IPS-20b (cell line): ENCODE data around the gene TTLL6.

Experiments
- H3K27ac ChIP-seq: one replicate; pipeline ENCODE4 v1.5.1; 2013; ENCODE audit warnings: low read length
- H3K27me3 ChIP-seq: 2 replicates; pipeline ENCODE4 v1.6.1; 2013; ENCODE audit warnings: mild to moderate bottlenecking, low read length, inconsistent platforms; ENCODE audit not compliant: insufficient read depth
- H3K36me3 ChIP-seq: 2 replicates; pipeline ENCODE4 v1.6.1; 2013; ENCODE audit warnings: low read depth, mild to moderate bottlenecking, inconsistent platforms, low read length, moderate library complexity; ENCODE audit not compliant: insufficient read depth
- H3K4me1 ChIP-seq: 2 replicates; pipeline ENCODE4 v1.6.1; 2013; ENCODE audit warnings: mild to moderate bottlenecking, control low read depth, inconsistent platforms, low read length, moderate library complexity; ENCODE audit not compliant: insufficient read depth
- H3K4me3 ChIP-seq: 2 replicates; pipeline ENCODE4 v1.5.1; 2013; ENCODE audit warnings: mild to moderate bottlenecking, low read length, inconsistent platforms
- H3K9ac ChIP-seq: 2 replicates; pipeline ENCODE4 v1.6.1; 2013; ENCODE audit warnings: low read depth, mild to moderate bottlenecking, inconsistent platforms, low read length, moderate library complexity
- H3K9me3 ChIP-seq: 2 replicates; pipeline ENCODE4 v1.6.1; 2013; ENCODE audit warnings: mild to moderate bottlenecking, low read depth, low read length, inconsistent platforms; ENCODE audit not compliant: insufficient read depth

TTLL6 gene

DNA sequence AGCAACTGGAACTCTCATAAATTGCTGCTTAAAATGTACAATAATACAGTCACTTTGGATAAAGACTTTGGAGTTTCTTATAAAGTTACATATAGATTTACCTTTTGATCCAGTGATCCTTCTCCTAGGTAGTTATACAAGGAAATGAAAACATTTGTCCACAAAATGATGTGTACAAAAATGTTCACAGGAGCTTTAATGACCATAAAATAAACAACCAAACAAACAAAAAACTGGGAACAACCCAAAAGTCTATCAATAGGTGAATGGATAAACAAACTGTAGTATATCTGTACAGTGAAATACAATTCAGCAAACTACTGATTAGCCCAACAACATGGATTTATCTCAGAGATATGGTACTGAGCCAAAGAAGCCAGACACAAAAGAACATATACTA lies 37.6 kb downstream of the TTLL6 start:
- no peaks in the 10 kb centered on the region for H3K9me3 ChIP-seq
- H3K4me3 ChIP-seq: no peak overlapping the region
- no peaks in the 10 kb centered on the region for H3K27me3 ChIP-seq
- H3K36me3 ChIP-seq: no peaks in the 10 kb centered on the region
- H3K4me1 ChIP-seq: no peaks in the 10 kb centered on the region
- no peak overlapping the region for H3K9ac ChIP-seq
- no peak overlapping the region for H3K27ac ChIP-seq

DNA sequence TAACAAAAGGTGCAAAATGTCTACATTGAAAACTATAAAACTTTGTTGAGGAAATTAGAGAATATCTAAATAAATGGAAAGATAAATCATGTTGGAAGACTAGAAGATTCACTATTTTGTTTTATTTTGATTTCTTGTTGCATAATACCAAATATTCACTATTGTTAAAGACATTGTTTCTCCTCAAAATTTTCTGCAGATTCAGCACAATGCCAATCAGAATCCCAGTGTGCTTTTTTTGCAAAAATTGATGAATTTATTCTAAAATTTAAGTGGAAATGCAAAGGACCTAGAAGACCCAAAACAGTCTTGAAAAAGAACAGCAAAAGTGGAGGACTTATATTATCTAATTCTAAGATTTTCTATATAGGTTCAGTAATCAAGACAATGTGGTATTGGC lies 40.4 kb downstream of the TTLL6 start:
- Histone ChIP-seq H3K27me3 (no peaks in the 10 kb centered on the region), H3K36me3 (no peaks in the 10 kb centered on the region), H3K27ac (no peak overlapping the region), H3K9ac (no peak overlapping the region), H3K4me3 (no peak overlapping the region), H3K9me3 (no peaks in the 10 kb centered on the region), H3K4me1 (no peaks in the 10 kb centered on the region)

DNA sequence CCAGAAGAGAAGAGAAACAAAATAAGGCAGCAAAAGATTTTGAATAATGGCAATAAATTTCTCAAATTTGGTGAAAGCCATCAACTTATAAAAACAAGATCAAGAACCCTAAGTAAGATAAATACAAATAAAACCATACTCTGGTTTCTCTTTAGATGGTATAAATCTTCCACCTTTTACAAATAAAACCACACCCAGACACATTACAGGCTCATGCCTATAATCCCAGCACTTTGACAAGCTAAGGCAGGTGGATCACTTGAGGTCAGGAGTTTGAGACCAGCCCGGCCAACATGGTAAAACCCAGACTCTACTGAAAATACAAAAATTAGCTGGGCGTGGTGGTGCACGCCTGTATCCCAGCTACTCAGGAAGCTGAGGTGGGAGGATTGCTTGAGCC lies 43.8 kb downstream of the TTLL6 start:
- Histone ChIP-seq H3K4me3 (no peak overlapping the region), H3K27me3 (0 out of 2 replicates have a peak, but pooled peaks cover 9% of the 10 kb centered on the region), H3K27ac (no peak overlapping the region), H3K9me3 (no peaks in the 10 kb centered on the region), H3K36me3 (no peaks in the 10 kb centered on the region), H3K9ac (no peak overlapping the region), H3K4me1 (no peaks in the 10 kb centered on the region)

DNA sequence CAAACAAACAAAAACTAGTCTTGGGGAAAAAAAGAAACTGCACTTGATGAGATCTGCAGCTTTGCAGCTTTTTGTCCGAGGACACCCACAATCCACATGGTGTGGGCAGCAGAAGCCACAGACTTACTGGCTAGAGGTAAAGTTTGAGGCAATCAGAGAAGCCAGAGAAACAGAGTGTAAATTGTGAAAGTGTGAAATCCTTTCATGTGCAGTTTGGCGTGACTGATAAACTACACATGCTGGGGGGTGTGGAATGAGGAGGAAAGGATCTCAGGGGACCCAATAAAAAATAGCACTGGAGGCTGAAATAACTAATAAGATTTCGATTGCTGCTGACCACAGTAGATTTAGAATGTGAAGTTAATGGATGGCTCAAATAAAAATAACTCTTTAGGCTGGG lies 46.1 kb downstream of the TTLL6 start:
- Histone ChIP-seq H3K27ac (no peak overlapping the region), H3K9ac (no peak overlapping the region), H3K4me3 (no peak overlapping the region), H3K9me3 (no peaks in the 10 kb centered on the region), H3K4me1 (no peaks in the 10 kb centered on the region), H3K36me3 (no peaks in the 10 kb centered on the region), H3K27me3 (peaks cover 18% of the 10 kb centered on the region; the same call in 1 of the 2 replicates)

DNA sequence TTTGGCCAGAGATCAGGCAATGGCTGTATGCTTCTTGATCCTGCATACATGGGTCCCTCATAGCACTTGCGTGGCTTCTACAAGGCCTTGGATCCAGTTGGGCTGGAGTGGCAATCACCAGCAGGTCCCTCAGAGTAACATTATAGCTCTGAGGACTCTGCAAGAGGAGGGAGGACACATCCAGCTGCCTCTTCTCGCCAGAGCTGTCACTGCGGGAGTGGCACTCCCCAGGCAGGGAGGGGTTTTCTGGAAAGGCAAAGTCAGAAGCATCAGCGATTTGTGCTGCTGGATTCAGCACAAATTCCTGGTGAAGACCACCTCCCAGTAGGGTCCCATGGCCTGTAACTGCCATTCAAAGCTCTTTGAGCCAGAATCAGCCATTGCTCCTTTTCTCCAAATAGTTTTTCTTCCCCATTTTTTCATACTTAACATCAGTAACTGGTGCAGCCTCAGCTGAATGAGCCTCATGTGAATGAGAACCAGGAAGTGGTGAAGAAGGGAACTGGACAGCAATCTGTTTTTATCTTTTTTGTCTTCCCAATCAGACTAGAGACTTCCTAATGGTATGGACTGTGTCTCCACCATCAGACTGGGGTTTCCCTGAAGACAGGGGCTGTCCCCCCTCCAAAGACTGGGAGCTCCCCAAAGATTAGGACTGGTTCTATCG lies 47.9 kb downstream of the TTLL6 start:
- Histone ChIP-seq H3K9me3 (no peaks in the 10 kb centered on the region), H3K4me1 (no peaks in the 10 kb centered on the region), H3K9ac (no peak overlapping the region), H3K4me3 (no peak overlapping the region), H3K27me3 (peaks cover 35% of the 10 kb centered on the region), H3K27ac (no peak overlapping the region), H3K36me3 (no peaks in the 10 kb centered on the region)

DNA sequence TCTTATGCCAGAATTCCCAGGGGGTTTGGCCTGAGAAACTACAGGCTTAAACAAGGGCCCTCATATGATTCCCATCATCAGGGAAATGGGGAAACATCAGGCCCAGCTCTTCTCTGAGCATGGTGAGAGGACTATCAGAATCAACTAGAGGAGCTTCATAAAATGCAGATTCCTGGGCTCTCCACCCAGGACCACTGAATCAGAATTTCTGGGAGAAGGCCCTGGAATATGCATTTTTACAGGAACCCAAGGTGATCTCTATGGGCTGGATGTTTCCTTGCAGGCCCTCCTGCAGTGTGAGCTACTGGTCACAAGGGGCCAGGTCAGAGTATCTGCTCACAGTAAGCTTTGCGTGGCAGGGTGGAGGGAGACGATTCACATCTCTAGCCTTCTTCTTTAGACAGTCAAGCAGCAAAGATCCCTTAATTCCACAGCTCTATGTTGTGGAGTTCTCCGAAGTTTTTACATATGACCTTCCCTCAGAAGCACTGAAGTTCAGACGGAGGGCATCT lies 49.7 kb downstream of the TTLL6 start:
- H3K27me3 ChIP-seq: peaks cover 52% of the 10 kb centered on the region
- no peak overlapping the region for H3K9ac ChIP-seq
- H3K9me3 ChIP-seq: no peaks in the 10 kb centered on the region
- no peaks in the 10 kb centered on the region for H3K36me3 ChIP-seq
- H3K4me3 ChIP-seq: no peak overlapping the region
- no peak overlapping the region for H3K27ac ChIP-seq
- H3K4me1 ChIP-seq: no peaks in the 10 kb centered on the region

DNA sequence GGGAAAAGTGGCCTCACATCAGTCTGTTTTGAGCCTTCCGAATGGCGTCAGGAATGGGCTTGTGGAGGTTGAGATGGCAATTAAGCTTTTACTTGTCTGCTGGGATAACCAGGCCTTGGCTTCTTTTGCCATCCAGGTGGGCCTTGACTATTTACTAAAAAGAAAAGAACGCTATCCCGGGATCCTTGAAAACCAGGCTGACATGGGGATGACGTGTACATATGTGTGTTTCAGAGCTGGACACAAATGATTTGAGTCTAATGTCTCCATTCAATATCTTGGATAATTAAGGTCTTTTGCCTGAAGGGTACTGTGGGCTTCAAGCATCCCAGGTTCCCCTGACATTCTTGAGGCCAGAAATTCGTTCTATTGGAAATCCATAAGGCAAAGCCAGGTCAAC lies 55.9 kb downstream of the TTLL6 start:
- H3K27me3 ChIP-seq: peaks cover 97% of the 10 kb centered on the region
- H3K4me3 ChIP-seq: no peak overlapping the region
- H3K27ac ChIP-seq: no peak overlapping the region
- H3K9me3 ChIP-seq: no peaks in the 10 kb centered on the region
- H3K4me1 ChIP-seq: no peaks in the 10 kb centered on the region
- H3K36me3 ChIP-seq: no peaks in the 10 kb centered on the region
- H3K9ac ChIP-seq: no peak overlapping the region

DNA sequence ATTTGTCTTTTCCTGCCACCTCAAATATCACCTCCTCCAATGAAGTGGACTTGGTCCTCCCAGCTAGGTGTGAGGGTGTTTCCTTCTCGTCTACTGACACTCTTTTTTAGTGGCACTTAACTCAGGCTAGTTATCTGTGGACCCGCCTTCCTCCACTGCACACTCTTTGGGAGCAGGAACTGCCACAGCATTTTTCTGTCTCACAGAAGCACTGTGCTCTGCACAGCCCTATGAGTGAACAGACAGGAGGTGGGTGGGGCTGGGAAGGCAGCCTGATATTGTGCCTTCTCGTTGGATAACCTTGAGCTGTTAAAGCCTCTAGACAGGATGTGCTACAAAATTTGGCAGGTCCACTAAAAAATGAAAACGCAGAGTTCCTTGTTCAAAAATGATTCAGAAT lies 56.6 kb downstream of the TTLL6 start:
- H3K27me3 ChIP-seq: peaks cover 97% of the 10 kb centered on the region
- no peaks in the 10 kb centered on the region for H3K9me3 ChIP-seq
- no peak overlapping the region for H3K9ac ChIP-seq
- H3K27ac ChIP-seq: no peak overlapping the region
- no peak overlapping the region for H3K4me3 ChIP-seq
- H3K4me1 ChIP-seq: no peaks in the 10 kb centered on the region
- no peaks in the 10 kb centered on the region for H3K36me3 ChIP-seq

DNA sequence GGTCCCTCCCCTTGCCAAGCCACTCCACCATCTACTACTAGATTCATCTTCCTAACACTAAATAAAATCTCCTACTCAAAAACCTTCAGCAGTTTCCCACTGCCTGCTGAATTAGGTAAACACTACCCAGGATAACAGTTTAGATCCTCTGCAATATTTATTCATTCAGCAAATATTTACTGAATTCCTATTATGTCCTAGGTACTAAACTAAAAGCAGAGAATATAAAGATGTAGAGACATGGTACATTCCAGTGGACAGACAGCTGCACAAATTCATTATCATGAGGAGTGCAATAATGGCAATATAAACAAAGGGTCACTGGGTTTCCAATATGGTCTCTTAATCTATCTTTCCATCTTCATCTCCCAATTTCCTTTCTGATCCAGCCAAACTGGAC lies 57.7 kb downstream of the TTLL6 start:
- Histone ChIP-seq H3K4me1 (no peaks in the 10 kb centered on the region), H3K9me3 (no peaks in the 10 kb centered on the region; the same call in 1 of the 2 replicates), H3K27ac (no peak overlapping the region), H3K27me3 (peaks cover 98% of the 10 kb centered on the region), H3K4me3 (no peak overlapping the region), H3K36me3 (no peaks in the 10 kb centered on the region), H3K9ac (no peak overlapping the region)

DNA sequence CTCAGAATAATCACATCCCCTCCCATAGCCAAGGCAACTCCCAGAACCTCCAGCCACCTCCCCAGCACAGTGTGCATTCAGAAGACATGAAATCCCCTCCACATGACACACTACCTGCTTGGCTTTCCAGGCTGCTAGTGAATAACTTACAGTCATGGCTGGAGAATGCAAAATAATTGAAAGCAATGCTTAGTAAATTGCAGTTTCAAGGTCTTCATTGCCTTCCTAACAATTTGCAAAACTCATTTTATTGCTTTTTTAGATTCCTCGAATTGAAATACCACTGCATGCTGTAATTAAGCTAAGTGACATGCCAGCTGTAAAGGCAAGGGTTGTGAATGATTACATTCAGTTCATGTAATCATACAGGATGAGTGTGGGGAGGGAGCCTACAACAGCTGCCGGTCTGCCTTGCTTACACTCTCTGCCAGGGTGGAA lies 59.5 kb downstream of the TTLL6 start:
- peaks cover 3% of the 10 kb centered on the region; the same call in 1 of the 2 replicates for H3K9me3 ChIP-seq
- H3K27me3 ChIP-seq: peaks cover 99% of the 10 kb centered on the region
- H3K27ac ChIP-seq: no peak overlapping the region

DNA sequence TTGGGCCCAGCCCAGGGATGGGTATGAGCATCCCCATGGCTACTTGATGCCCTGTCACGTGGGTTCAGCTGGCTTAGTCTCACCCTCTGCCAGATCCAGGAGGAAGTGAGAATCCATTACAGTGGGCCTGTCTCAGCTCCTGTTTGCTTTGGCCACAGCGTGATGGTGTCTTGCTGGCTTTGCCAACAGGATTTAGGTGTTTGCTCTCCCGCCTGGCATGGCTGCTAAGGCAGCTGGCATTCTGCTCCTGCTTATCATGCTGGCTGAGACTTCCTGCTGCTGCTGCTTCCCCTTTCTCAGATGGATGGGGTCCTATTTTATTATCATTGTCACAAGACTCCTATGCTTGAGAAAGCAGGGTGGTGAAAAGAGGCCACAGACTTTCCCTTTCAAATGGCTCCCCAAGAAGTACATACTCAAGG lies 60.2 kb downstream of the TTLL6 start:
- H3K27ac ChIP-seq: no peak overlapping the region

More for the DNA sequence above, 59.5 kb downstream of the TTLL6 start:
- H3K4me1 ChIP-seq: no peaks in the 10 kb centered on the region
- H3K36me3 ChIP-seq: no peaks in the 10 kb centered on the region
- no peak overlapping the region for H3K9ac ChIP-seq
- H3K4me3 ChIP-seq: no peak overlapping the region

DNA sequence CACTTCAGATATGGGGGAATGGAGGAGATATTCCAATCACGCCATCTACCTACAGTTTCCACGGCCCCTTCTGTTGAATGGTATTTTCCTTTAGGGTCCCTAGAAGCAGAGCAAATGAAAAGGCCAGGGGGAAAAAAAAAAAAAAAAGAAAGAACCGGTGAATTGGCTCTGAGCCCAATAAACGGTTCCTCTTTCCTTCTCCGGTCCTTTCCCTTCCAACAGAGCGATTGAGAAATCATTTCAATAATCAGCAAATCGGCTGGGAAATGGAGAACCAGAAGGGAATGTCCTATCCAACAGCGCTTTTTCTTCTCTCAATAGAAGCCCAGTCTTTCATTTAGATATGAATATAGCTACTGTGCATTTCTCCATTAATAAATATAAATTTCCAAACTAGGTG lies 61.7 kb downstream of the TTLL6 start:
- Histone ChIP-seq H3K27ac (no peak overlapping the region), H3K4me3 (0 out of 2 replicates have a peak overlapping the region, but pooled peaks have one; percentile 11), H3K9ac (no peak overlapping the region), H3K9me3 (peaks cover 8% of the 10 kb centered on the region; the same call in 1 of the 2 replicates), H3K4me1 (no peaks in the 10 kb centered on the region), H3K36me3 (no peaks in the 10 kb centered on the region), H3K27me3 (peaks cover 99% of the 10 kb centered on the region)

More for the DNA sequence above, 60.2 kb downstream of the TTLL6 start:
- Histone ChIP-seq H3K4me1 (no peaks in the 10 kb centered on the region), H3K9me3 (peaks cover 3% of the 10 kb centered on the region; the same call in 1 of the 2 replicates), H3K36me3 (no peaks in the 10 kb centered on the region), H3K4me3 (no peak overlapping the region), H3K27me3 (peaks cover 99% of the 10 kb centered on the region), H3K9ac (no peak overlapping the region)
